ENCODE measurements around the gene LMO7. TPM values are rescaled to one million over a fixed set of nuclear protein-coding genes. Genes with fewer than 3 reads are reported as not detected.
A peak's percentile ranks its signal among the peaks of the same experiment; 100 is the strongest.
"Not testable (repeated sequence)": the region's sequence is repeated elsewhere in the genome, so short reads cannot be mapped to it uniquely, and the experiment has no call there.

The LMO7 gene
- total RNA-seq, 1 experiment from 2014 or later = 18.5 TPM

GRCh38 chr13:75790198-75790970 lies 154.3 kb downstream of the LMO7 start (continued):
- TF ChIP-seq ARID4B (CRISPR knock-in tag; IDR thresholded peaks at IDR 0.05; ENCODE audit: borderline replicate concordance) = no peak

GRCh38 chr13:75792526-75793187 lies 156.5 kb downstream of the LMO7 start:
- Mint-ChIP-seq H3K36me3 (no peaks in the 10 kb centered on the region; the same call in 1 of the 2 replicates), H3K27ac (peak overlapping the region; percentile 21; the same call in 1 of the 2 replicates), H3K4me3 (no peak overlapping the region), H3K4me1 (peaks cover 24% of the 10 kb centered on the region), H3K9me3 (peaks cover 5% of the 10 kb centered on the region), H3K27me3 (ENCODE audit: low read depth) (no peaks in the 10 kb centered on the region)
- ChIA-PET POLR2A (no interaction called here), CTCF (interaction anchor here (0.7 to 1.2 kb wide), 2 partner anchors 15 to 97 kb away, joined by 3 read pairs; no protein-coding TSS in a partner anchor)
- no peak for DNase-seq (ENCODE audit: low spot score)
- ATAC-seq = no peak
- TF ChIP-seq ATF2 (CRISPR knock-in tag; IDR thresholded peaks at IDR 0.05; ENCODE audit: borderline replicate concordance, low read depth) (no peak), ZNF121 (CRISPR knock-in tag; IDR thresholded peaks at IDR 0.05) (no peak), ZNF512 (CRISPR knock-in tag; IDR thresholded peaks at IDR 0.05; ENCODE audit: borderline replicate concordance) (no peak), SOX15 (CRISPR knock-in tag; IDR thresholded peaks at IDR 0.05) (no peak), CTCF (IDR thresholded peaks at IDR 0.05) (no peak), TP53 (CRISPR knock-in tag; IDR thresholded peaks at IDR 0.05) (no peak), E2F4 (CRISPR knock-in tag; IDR thresholded peaks at IDR 0.05; ENCODE audit: borderline replicate concordance, low read depth) (no peak), MXD4 (CRISPR knock-in tag; IDR thresholded peaks at IDR 0.05; ENCODE audit: borderline replicate concordance) (no peak), E2F5 (CRISPR knock-in tag; IDR thresholded peaks at IDR 0.05) (no peak), ZNF317 (CRISPR knock-in tag; IDR thresholded peaks at IDR 0.05; ENCODE audit: borderline replicate concordance, low read depth) (no peak), HMGA2 (CRISPR knock-in tag; IDR thresholded peaks at IDR 0.05) (no peak), IRF1 (CRISPR knock-in tag; IDR thresholded peaks at IDR 0.05) (no peak), IRF2 (CRISPR knock-in tag; IDR thresholded peaks at IDR 0.05; ENCODE audit: borderline replicate concordance, low read depth) (no peak), CREM (CRISPR knock-in tag; IDR thresholded peaks at IDR 0.05) (no peak), ZNF396 (CRISPR knock-in tag; IDR thresholded peaks at IDR 0.05; ENCODE audit: borderline replicate concordance) (no peak)

- H3K27me3 Mint-ChIP-seq (ENCODE audit: low read depth); CTCF ChIA-PET: not testable (repeated sequence)
- H3K27ac Mint-ChIP-seq = peak overlapping the region; percentile 21; the same call in 1 of the 2 replicates
Observed at GRCh38 chr13:75793188-75793567, 157.0 kb downstream of the LMO7 start.

More at GRCh38 chr13:75793188-75793567, 157.0 kb downstream of the LMO7 start:
- POLR2A ChIA-PET; H3K36me3 Mint-ChIP-seq; ATAC-seq; H3K9me3 Mint-ChIP-seq; H3K4me3 Mint-ChIP-seq; DNase-seq (ENCODE audit: low spot score): not testable (repeated sequence)
- H3K4me1 Mint-ChIP-seq = peaks cover 29% of the 10 kb centered on the region

Measured in WTC11 (cell line).